HEK293 (cell line): ENCODE measurements around the gene CYP1A1.

Experiments used
- CTCF ChIP-seq: fragments of 450-650 bp; formaldehyde crosslinking; IDR thresholded peaks from 2 replicates; pipeline ENCODE4 v1.5.1; 2016; ENCODE audit warnings: missing biosample characterization, missing genetic modification characterization
- GLIS2 ChIP-seq: fragments of 450-650 bp; formaldehyde crosslinking; IDR thresholded peaks from 2 replicates; pipeline ENCODE4 v1.5.1; 2016; ENCODE audit warnings: missing biosample characterization, missing genetic modification characterization
- PATZ1 ChIP-seq: fragments of 450-650 bp; formaldehyde crosslinking; IDR thresholded peaks from 2 replicates; pipeline ENCODE4 v1.5.1; 2016; ENCODE audit warnings: missing biosample characterization, missing genetic modification characterization
- REST ChIP-seq: fragments of 450-650 bp; formaldehyde crosslinking; IDR thresholded peaks from 2 replicates; pipeline ENCODE4 v1.5.1; 2016; ENCODE audit warnings: missing biosample characterization, missing genetic modification characterization
- ZBTB21 ChIP-seq: fragments of 450-650 bp; formaldehyde crosslinking; IDR thresholded peaks from 2 replicates; pipeline ENCODE4 v1.5.1; 2017; ENCODE audit warnings: missing biosample characterization, missing genetic modification characterization
- ZBTB26 ChIP-seq: fragments of 450-650 bp; formaldehyde crosslinking; optimal IDR thresholded peaks from 2 replicates; pipeline ENCODE3; 2016; ENCODE audit warnings: missing biosample characterization, mild to moderate bottlenecking, missing genetic modification characterization
- ZBTB7A ChIP-seq: fragments of 450-650 bp; formaldehyde crosslinking; IDR thresholded peaks from 2 replicates; pipeline ENCODE4 v1.5.1; 2016; ENCODE audit warnings: low read depth, missing biosample characterization, missing genetic modification characterization
- ZNF426 ChIP-seq: fragments of 450-650 bp; formaldehyde crosslinking; IDR thresholded peaks from 2 replicates; pipeline ENCODE4 v1.5.1; 2017; ENCODE audit warnings: missing biosample characterization, missing genetic modification characterization, mild to moderate bottlenecking, inconsistent platforms, moderate library complexity
- ZNF518A ChIP-seq: fragments of 450-650 bp; formaldehyde crosslinking; conservative IDR thresholded peaks from 2 replicates; pipeline ENCODE4 v1.5.1; 2016; ENCODE audit warnings: low read depth, missing biosample characterization, missing genetic modification characterization
- ZNF561 ChIP-seq: fragments of 450-650 bp; IDR thresholded peaks from 2 replicates; pipeline ENCODE4 v1.5.1; 2018; ENCODE audit warnings: missing biosample characterization, missing genetic modification characterization, borderline replicate concordance
- ZSCAN18 ChIP-seq: fragments of 450-650 bp; formaldehyde crosslinking; IDR thresholded peaks from 2 replicates; pipeline ENCODE4 v1.5.1; 2016; ENCODE audit warnings: missing biosample characterization, missing genetic modification characterization

- TF ChIP-seq CTCF, result no peak
- no peak for TF ChIP-seq ZNF518A (tag by site-specific recombination)
- TF ChIP-seq ZBTB21, result no peak
- no peak for TF ChIP-seq ZBTB7A (tag by site-specific recombination)
- no peak for TF ChIP-seq REST
- TF ChIP-seq ZBTB26 (tag by site-specific recombination), result no peak
- TF ChIP-seq ZNF561, result no peak
- TF ChIP-seq GLIS2, result no peak
- TF ChIP-seq PATZ1 (tag by site-specific recombination), result no peak
- TF ChIP-seq ZSCAN18 (tag by site-specific recombination), result no peak
- TF ChIP-seq ZNF426 (tag by site-specific recombination), result no peak
Measured at GRCh38 chr15:74773329-74773728, 48.0 kb upstream of the CYP1A1 start.
